Coronary artery (tissue), 2 donors: ENCODE data around the gene RARA.

Experiments
- DNase-seq: peaks from one replicate; pipeline ENCODE4 v3.0.0-alpha.2; 2017; ENCODE audit warnings: low spot score
- H3K27ac ChIP-seq, 2 donors: fragments of 200-600 bp; sonication (generic); one replicate each; pipeline ENCODE4 v1.5.1; 2016 to 2019
- H3K4me3 ChIP-seq: fragments of 200-600 bp; sonication (generic); 2 replicates; pipeline ENCODE4 v1.5.1; 2016; ENCODE audit warnings: mild to moderate bottlenecking, moderate library complexity
- TF ChIP-seq, protein P1 (sequence below): fragments of 200-600 bp; sonication (generic); IDR thresholded peaks from one replicate; pipeline ENCODE4 v1.5.1; 2019; ENCODE audit warnings: antibody characterized with exemption

The RARA gene

DNA sequence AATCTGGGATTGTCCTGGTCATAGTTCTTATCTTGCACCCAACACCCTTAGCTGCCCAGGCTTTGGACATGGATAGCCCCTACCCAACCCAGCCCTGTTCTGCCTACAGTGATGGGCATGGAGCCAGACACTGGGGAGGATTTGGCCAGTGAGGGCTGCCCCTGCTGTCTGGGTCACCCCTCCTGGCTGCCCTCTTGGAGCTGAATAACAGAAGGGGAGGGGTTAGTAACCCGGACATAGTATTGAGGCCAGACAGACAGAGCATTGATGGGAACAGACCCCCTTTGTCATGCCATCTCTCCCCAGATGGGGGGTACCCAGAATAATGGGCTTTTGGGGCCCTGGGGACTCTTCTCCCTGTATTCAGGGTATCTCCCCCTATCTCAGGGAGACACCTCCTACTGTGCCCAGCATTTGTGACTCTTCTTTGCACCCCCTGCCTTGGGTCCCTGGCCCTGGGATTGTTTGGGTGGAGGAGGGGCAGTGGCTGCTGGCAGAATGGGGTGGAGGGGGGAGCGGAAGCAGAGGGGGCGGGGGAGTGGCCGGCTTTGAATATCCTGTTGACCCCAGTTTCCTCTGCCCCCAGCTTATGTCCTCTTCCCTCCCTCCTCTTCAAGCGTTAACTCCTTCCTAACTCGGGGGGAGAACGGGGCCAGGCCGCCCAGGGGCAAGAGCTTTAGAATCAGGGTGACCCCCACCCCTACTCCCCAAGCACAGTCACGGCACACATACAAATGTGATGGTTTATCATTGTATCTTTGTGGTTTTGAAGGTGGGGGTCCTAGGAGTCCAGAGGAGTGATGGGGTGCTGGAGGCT, 38.5 kb downstream of the RARA start:
- Histone ChIP-seq H3K4me3 (peak overlapping the region; percentile 98), H3K27ac (peak overlapping the region; percentile 38 to 97)
- TF ChIP-seq, protein P1, sequence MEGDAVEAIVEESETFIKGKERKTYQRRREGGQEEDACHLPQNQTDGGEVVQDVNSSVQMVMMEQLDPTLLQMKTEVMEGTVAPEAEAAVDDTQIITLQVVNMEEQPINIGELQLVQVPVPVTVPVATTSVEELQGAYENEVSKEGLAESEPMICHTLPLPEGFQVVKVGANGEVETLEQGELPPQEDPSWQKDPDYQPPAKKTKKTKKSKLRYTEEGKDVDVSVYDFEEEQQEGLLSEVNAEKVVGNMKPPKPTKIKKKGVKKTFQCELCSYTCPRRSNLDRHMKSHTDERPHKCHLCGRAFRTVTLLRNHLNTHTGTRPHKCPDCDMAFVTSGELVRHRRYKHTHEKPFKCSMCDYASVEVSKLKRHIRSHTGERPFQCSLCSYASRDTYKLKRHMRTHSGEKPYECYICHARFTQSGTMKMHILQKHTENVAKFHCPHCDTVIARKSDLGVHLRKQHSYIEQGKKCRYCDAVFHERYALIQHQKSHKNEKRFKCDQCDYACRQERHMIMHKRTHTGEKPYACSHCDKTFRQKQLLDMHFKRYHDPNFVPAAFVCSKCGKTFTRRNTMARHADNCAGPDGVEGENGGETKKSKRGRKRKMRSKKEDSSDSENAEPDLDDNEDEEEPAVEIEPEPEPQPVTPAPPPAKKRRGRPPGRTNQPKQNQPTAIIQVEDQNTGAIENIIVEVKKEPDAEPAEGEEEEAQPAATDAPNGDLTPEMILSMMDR: no peak
- DNase-seq: no peak

DNA sequence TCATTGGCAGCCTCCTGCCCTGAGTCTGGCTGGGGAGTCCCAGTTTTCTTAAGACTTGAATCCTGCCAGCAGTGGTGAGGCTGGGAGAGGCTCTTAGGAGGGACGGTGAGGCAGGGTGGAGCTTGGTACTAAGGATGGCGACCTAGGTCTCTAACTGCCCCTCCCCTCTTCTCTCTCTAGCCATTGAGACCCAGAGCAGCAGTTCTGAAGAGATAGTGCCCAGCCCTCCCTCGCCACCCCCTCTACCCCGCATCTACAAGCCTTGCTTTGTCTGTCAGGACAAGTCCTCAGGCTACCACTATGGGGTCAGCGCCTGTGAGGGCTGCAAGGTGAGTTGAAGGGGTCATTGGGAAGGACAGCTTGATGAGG, 39.1 kb downstream of the RARA start:
- H3K4me3 ChIP-seq: peak overlapping the region; percentile 98
- no peak for DNase-seq
- TF ChIP-seq, protein P1: no peak
- peak overlapping the region; percentile 38 to 97 for H3K27ac ChIP-seq

GRCh38 chr17:40348562-40349476, 39.8 kb downstream of the RARA start:
- Histone ChIP-seq H3K4me3 (peak overlapping the region; percentile 98), H3K27ac (peak overlapping the region; percentile 38 to 97)
- TF ChIP-seq, protein P1: no peak
- DNase-seq: no peak

DNA sequence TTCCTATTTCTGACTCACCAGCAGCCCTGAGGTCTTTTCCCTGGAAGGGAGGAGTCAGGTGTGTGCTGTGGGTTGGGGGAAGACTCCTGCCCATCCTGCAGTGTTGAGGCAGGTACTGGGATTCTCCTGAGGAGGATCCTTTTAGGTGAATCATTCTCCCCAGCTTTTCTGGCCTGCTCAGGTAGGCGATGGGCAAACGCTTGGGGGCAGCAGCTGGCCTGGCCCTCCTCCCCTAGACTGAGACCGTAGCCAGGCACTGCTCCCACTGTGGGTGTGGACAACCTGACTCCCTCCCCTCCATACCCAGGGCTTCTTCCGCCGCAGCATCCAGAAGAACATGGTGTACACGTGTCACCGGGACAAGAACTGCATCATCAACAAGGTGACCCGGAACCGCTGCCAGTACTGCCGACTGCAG, 40.5 kb downstream of the RARA start:
- Histone ChIP-seq H3K4me3 (peak overlapping the region; percentile 32), H3K27ac (peak overlapping the region in 1 of 2 donors; percentile 97)
- TF ChIP-seq, protein P1: no peak
- no peak for DNase-seq

GRCh38 chr17:40349895-40350688, 41.1 kb downstream of the RARA start:
- Histone ChIP-seq H3K4me3 (peak overlapping the region; percentile 32), H3K27ac (peak overlapping the region in 1 of 2 donors; percentile 97)
- peak; percentile 78 for DNase-seq
- TF ChIP-seq, protein P1: no peak

GRCh38 chr17:40350689-40351358, 41.8 kb downstream of the RARA start:
- DNase-seq: no peak
- no peak overlapping the region for H3K4me3 ChIP-seq
- peak overlapping the region in 1 of 2 donors; percentile 97 for H3K27ac ChIP-seq
- TF ChIP-seq, protein P1: no peak
